GM23338 (cell line): Measurements from ENCODE around the gene CAMTA1. TPM values are rescaled to one million over a fixed set of nuclear protein-coding genes. Genes with fewer than 3 reads are reported as not detected.

Experiments used
- ATAC-seq: fragments of 200-7000 bp; cut with Tn5 transposase; 3 replicates; pipeline ENCODE4 v1.9.1; 2020
- DNase-seq: peaks from one replicate; pipeline ENCODE4 v3.0.0-alpha.2; 2015; ENCODE audit warnings: low spot score
- H2AFZ ChIP-seq: fragments of 200-600 bp; sonication (generic); 2 replicates; pipeline ENCODE4 v1.8.0; 2016; ENCODE audit warnings: antibody characterized with exemption, mild to moderate bottlenecking, moderate library complexity
- H3F3A ChIP-seq: fragments of 200-600 bp; sonication (generic); replicated peaks from 2 replicates; pipeline ENCODE4 v1.8.0; 2017; ENCODE audit warnings: antibody characterized with exemption, mixed run types, low read depth
- H3K27ac ChIP-seq: fragments of 200-600 bp; sonication (generic); 2 replicates; pipeline ENCODE4 v1.6.1; 2016; ENCODE audit warnings: low read depth
- H3K27me3 ChIP-seq: fragments of 200-600 bp; sonication (generic); 2 replicates; pipeline ENCODE4 v1.8.0; 2016; ENCODE audit warnings: mild to moderate bottlenecking, mixed run types, moderate library complexity; ENCODE audit not compliant: insufficient read depth
- H3K36me3 ChIP-seq: fragments of 200-600 bp; sonication (generic); 2 replicates; pipeline ENCODE4 v1.8.0; 2016; ENCODE audit warnings: mild to moderate bottlenecking; ENCODE audit not compliant: insufficient read depth
- H3K4me1 ChIP-seq: fragments of 200-600 bp; sonication (generic); 2 replicates; pipeline ENCODE4 v1.8.0; 2016; ENCODE audit warnings: mild to moderate bottlenecking, moderate library complexity; ENCODE audit not compliant: insufficient read depth
- H3K4me2 ChIP-seq: fragments of 200-600 bp; sonication (generic); 2 replicates; pipeline ENCODE4 v1.7.1; 2017; ENCODE audit warnings: mixed run types
- H3K4me3 ChIP-seq: fragments of 200-600 bp; sonication (generic); 2 replicates; pipeline ENCODE4 v1.6.1; 2016; ENCODE audit warnings: mixed run types
- H3K79me2 ChIP-seq: fragments of 200-600 bp; sonication (generic); replicated peaks from 2 replicates; pipeline ENCODE4 v1.8.0; 2017; ENCODE audit warnings: mild to moderate bottlenecking; ENCODE audit not compliant: insufficient read depth
- H3K9me2 ChIP-seq: fragments of 200-600 bp; sonication (generic); 2 replicates; pipeline ENCODE4 v1.8.0; 2017; ENCODE audit not compliant: insufficient read depth
- H4K20me1 ChIP-seq: fragments of 200-600 bp; sonication (generic); replicated peaks from 2 replicates; pipeline ENCODE4 v1.8.0; 2017; ENCODE audit warnings: mild to moderate bottlenecking; ENCODE audit not compliant: insufficient read depth
- H3K27ac Mint-ChIP-seq: 2 replicates; pipeline ENCODE4 v1.8.0; 2020; ENCODE audit warnings: inconsistent platforms, mild to moderate bottlenecking, moderate library complexity, mixed read lengths
- H3K27me3 Mint-ChIP-seq: 3 replicates; pipeline ENCODE4 v1.8.0; 2022; ENCODE audit warnings: low read depth, mild to moderate bottlenecking, moderate library complexity, mixed read lengths, inconsistent platforms; ENCODE audit not compliant: insufficient read depth, poor library complexity
- H3K36me3 Mint-ChIP-seq: 3 replicates; pipeline ENCODE4 v1.8.0; 2021; ENCODE audit warnings: low read depth, mild to moderate bottlenecking, inconsistent platforms, moderate library complexity, mixed read lengths
- H3K4me1 Mint-ChIP-seq: 3 replicates; pipeline ENCODE4 v1.8.0; 2020; ENCODE audit warnings: mild to moderate bottlenecking, inconsistent platforms, mixed read lengths
- H3K4me3 Mint-ChIP-seq: 3 replicates; pipeline ENCODE4 v1.8.0; 2021; ENCODE audit warnings: moderate library complexity, mild to moderate bottlenecking, inconsistent platforms, mixed read lengths
- H3K9me3 Mint-ChIP-seq: 3 replicates; pipeline ENCODE4 v1.8.0; 2020; ENCODE audit warnings: moderate library complexity, mild to moderate bottlenecking, inconsistent platforms, mixed read lengths
- CREB1 ChIP-seq: fragments of 250-450 bp; sonication (Bioruptor Pico); IDR thresholded peaks from 2 replicates; pipeline ENCODE4 v1.5.0; 2020; ENCODE audit warnings: low read depth, mild to moderate bottlenecking, moderate library complexity
- CTCF ChIP-seq, 2 experiments: fragments of 200-600 bp in 1 of 2; sonication (generic) in 1 of 2; conservative IDR thresholded peaks; 2 replicates each; pipeline versions ENCODE4 v1.5.1 to v1.6.1; 2016 to 2017; ENCODE audit warnings: antibody characterized with exemption in 2 of 2, low read depth in 2 of 2, mild to moderate bottlenecking in 2 of 2, moderate library complexity in 1 of 2
- ETS1 ChIP-seq: IDR thresholded peaks from 2 replicates; pipeline ENCODE4 v1.6.1; 2016; ENCODE audit warnings: antibody characterized with exemption
- EZH2 ChIP-seq: fragments of 200-600 bp; sonication (generic); IDR thresholded peaks from one replicate; pipeline ENCODE4 v1.8.0; 2017; ENCODE audit warnings: antibody characterized with exemption, mild to moderate bottlenecking, low read depth; ENCODE audit not compliant: unreplicated experiment
- JUNB ChIP-seq: IDR thresholded peaks from one replicate; pipeline ENCODE4 v1.6.1; 2016; ENCODE audit warnings: antibody characterized with exemption; ENCODE audit not compliant: unreplicated experiment
- NANOG ChIP-seq: IDR thresholded peaks from 2 replicates; pipeline ENCODE4 v1.6.1; 2016; ENCODE audit warnings: antibody characterized with exemption, borderline replicate concordance
- POLR2AphosphoS5 ChIP-seq: IDR thresholded peaks from 2 replicates; pipeline ENCODE4 v1.6.1; 2016; ENCODE audit warnings: antibody characterized with exemption, low read depth
- REST ChIP-seq: IDR thresholded peaks from one replicate; pipeline ENCODE4 v1.6.1; 2018; ENCODE audit warnings: antibody characterized with exemption; ENCODE audit not compliant: unreplicated experiment
- STAT1 ChIP-seq: IDR thresholded peaks from one replicate; pipeline ENCODE4 v1.6.1; 2016; ENCODE audit warnings: antibody characterized with exemption; ENCODE audit not compliant: unreplicated experiment
- ZNF114 ChIP-seq: fragments of 250-450 bp; sonication (Bioruptor Pico); IDR thresholded peaks from 2 replicates; pipeline ENCODE4 v1.5.0; 2020; ENCODE audit warnings: mild to moderate bottlenecking, moderate library complexity
- ZNF331 ChIP-seq: fragments of 250-450 bp; sonication (Bioruptor Pico); IDR thresholded peaks from 2 replicates; pipeline ENCODE4 v1.5.0; 2020; ENCODE audit warnings: low read depth, mild to moderate bottlenecking, moderate library complexity
- ZNF462 ChIP-seq: fragments of 250-450 bp; sonication (Bioruptor Pico); IDR thresholded peaks from 2 replicates; pipeline ENCODE4 v1.5.0; 2020; ENCODE audit warnings: mild to moderate bottlenecking, moderate library complexity
- polyA plus RNA-seq: library from polyadenylated mRNA; unstranded; fragments of >200 nt; fragmentation: Nextera tagmentation; extraction: Ambion mirVana; gene quantifications from 2 replicates; pipeline ENCODE4 v1.2.1, GENCODE V29; 2016
- total RNA-seq: library from RNA; depleted of rRNA; stranded (reverse); fragments of >200 nt; shearing (Covaris generic); gene quantifications from 2 replicates; pipeline ENCODE4 v1.2.3, GENCODE V29; 2014

Gene CAMTA1
- total and polyA plus RNA-seq, 2 experiments from 2014 or later: 115 to 519 TPM

GRCh38 chr1:7320661-7321060 is 535.4 kb downstream of the CAMTA1 start (continued):
- TF ChIP-seq EZH2 (no peak), CTCF (conservative IDR thresholded peaks at IDR 0.05; ENCODE audit: low read depth in 2 of 2) (no peak), ETS1 (no peak), REST (no peak), STAT1 (no peak)

- peaks cover 3% of the 10 kb centered on the region for H3K27me3 Mint-ChIP-seq
- no peaks in the 10 kb centered on the region for H3K27me3 ChIP-seq
- peaks cover 12% of the 10 kb centered on the region for H3K9me3 Mint-ChIP-seq
- H3K79me2 ChIP-seq: no peaks in the 10 kb centered on the region
- H4K20me1 ChIP-seq: no peaks in the 10 kb centered on the region
- no peak for DNase-seq
- no peak overlapping the region for H2AFZ ChIP-seq
- H3K4me1 ChIP-seq: no peaks in the 10 kb centered on the region
- no peak overlapping the region for H3K27ac ChIP-seq
- H3K36me3 Mint-ChIP-seq: 0 out of 3 replicates have a peak, but pooled peaks cover 4% of the 10 kb centered on the region
- no peak for ATAC-seq
- H3K27ac Mint-ChIP-seq: no peak overlapping the region
- H3K4me2 ChIP-seq: no peak overlapping the region
- no peaks in the 10 kb centered on the region for H3F3A ChIP-seq
- no peak overlapping the region for H3K4me3 Mint-ChIP-seq
- no peaks in the 10 kb centered on the region for H3K4me1 Mint-ChIP-seq
- no peak overlapping the region for H3K4me3 ChIP-seq
- H3K9me2 ChIP-seq: 0 out of 2 replicates have a peak, but pooled peaks cover 3% of the 10 kb centered on the region
- H3K36me3 ChIP-seq: no peaks in the 10 kb centered on the region
- no peak for TF ChIP-seq NANOG
- TF ChIP-seq ZNF331: no peak
- no peak for TF ChIP-seq ZNF114
- TF ChIP-seq EZH2: no peak
- no peak for TF ChIP-seq ZNF462 (CRISPR knock-in tag)
- TF ChIP-seq STAT1: no peak
- TF ChIP-seq POLR2AphosphoS5: no peak
- no peak for TF ChIP-seq CREB1
- no peak for TF ChIP-seq JUNB
These were observed 537.1 kb downstream of the CAMTA1 start for GRCh38 chr1:7322283-7322785.
